Activated CD4-positive, alpha-beta T cell treated with anti-CD3 and anti-CD28 coated beads, Interleukin-2, amount 50 U/mL, for 16 hours (primary cell): ENCODE measurements around the gene NFATC1.

Experiments
- DNase-seq: peaks from one replicate; pipeline ENCODE4 v3.0.0-alpha.2; 2020

The NFATC1 gene

GRCh38 chr18:79564441-79564840 is 168.7 kb downstream of the NFATC1 start:
- DNase-seq = no peak

DNA sequence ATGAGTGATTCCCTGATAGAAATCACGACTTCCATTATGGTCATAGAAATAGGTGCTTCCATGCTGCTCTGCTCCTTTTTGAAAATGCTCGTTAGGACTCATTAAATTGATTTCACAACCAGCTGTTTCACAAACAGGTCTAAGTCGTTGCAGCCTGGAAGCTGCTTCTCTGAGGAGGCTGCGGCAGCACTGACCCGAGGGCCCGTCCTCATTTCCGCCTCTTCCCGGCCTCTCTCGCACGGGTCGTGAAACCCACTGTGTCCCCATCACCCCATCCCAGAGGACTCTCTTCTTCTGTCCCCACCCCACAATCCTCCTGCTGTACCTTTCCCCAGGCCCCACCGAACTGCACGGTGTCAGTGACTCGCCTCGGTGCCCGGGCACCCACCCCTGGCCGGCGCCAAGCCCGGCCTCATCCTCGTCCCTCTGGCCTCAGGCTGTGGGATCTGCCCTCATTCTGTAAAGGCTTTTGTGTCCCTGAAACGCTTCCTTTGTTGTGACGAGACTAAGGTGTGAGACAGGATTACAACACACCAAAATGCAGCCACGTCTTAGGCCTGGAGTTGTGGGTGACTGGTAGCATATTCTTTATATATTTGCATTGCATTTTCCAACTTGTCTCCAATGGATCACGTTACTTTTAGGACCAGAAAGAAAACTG is 171.2 kb downstream of the NFATC1 start:
- DNase-seq = no peak

GRCh38 chr18:79567481-79568147 is 171.9 kb downstream of the NFATC1 start:
- DNase-seq = no peak

GRCh38 chr18:79568543-79569205 is 172.9 kb downstream of the NFATC1 start:
- DNase-seq = no peak

DNA sequence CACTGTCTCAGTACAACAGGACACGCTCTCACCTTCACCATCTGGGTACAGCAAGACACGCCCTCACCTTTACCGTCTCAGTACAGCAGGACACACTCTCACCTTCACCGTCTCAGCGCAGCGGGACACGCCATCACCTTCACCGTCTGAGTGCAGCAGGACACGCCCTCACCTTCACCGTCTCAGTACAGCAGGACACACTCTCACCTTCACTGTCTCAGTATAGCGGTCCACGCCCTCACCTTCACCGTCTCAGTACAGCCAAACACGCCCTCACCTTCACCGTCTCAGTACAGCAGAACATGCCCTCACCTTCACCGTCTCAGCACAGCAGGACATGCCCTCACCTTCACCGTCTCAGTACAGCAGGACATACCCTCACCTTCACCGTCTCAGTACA is 174.0 kb downstream of the NFATC1 start:
- DNase-seq = no peak

GRCh38 chr18:79570266-79571201 is 174.8 kb downstream of the NFATC1 start:
- no peak for DNase-seq

- no peak for DNase-seq
These were observed 175.7 kb downstream of the NFATC1 start for GRCh38 chr18:79571211-79572092.

- DNase-seq = no peak
These were observed 176.5 kb downstream of the NFATC1 start for GRCh38 chr18:79572093-79572780.

GRCh38 chr18:79572848-79573451 is 177.2 kb downstream of the NFATC1 start:
- DNase-seq = no peak

- DNase-seq = no peak
These were observed 178.3 kb downstream of the NFATC1 start for GRCh38 chr18:79573921-79574491.

- no peak for DNase-seq
These were observed 179.3 kb downstream of the NFATC1 start for GRCh38 chr18:79574938-79575525.

GRCh38 chr18:79575891-79576685 is 180.4 kb downstream of the NFATC1 start:
- DNase-seq = no peak

DNA sequence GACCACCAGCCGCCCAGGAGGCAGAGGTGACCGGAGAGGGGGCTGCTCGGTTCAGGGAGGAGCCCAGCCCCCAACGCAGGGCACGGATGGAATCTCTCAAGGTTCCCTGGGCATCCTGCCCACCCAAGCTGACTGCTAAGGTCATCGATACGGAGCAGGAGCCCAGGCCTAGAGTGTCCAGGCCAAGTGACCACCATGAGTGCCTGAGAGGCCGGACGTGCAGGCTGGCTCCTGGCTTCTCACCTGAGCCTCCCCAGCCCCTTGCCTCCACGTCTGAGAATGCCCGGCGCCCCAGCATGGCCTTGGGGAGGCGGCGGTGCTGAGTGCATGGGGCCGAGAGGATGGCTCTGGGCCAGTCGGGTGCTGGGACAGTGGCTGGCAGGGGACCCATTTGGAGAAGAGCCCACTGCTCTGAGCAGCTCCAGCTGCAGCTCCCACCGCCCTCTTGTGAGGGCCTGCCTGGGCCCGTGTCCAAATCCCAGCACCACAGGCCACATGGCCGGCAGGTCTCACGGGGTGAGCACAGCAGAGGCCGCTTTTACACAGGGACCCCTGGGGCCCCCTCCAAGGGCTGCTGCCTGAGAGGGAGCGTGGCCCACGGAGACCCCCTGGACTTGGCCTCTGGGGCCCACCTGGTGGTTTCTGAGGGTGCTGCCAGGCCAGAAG is 181.1 kb downstream of the NFATC1 start:
- no peak for DNase-seq

DNA sequence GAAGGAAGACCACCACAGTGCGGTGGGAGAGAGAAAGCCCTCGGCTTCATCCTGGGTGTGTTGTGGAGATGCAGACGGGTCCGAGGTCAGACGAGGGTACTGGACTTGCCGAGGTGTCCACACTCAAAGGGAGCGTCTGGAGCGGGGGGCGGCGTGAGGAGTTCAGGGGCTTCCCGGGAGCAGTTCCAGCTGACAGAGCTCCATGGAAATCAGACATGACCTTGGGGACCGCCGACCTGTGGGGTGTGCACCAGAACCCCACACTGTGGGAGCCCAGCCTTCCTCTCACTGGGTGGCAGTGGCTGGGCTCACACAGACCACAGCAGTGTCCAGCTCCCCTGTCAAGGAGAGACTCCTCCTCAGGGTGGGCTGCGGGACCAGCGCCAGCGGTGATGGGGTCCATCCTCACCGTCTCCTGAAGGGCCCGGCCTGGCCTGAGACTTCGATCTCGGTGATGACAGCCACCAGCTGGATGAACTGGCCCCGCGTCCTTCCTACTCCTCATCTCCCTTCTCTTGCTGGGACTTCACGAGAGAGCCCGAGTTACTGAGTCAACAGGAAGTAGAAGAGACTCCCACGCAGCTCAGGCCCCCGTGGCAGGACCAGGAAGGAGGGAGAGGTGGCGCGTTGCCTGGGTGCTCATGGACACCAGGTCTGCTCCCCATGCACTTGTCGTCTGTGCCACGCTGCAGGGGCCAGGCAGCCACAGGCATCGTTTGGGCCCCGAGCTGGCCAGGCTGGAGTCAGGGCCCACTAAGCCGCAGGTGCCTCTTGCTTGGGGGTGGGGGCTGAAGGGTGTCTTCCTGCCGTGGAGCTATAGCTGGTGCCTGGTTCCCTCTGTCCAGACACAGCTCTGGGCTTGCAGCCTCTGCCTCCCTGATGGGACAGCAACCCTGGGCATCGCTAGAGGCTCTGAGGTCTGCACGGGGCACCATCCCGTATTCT is 182.0 kb downstream of the NFATC1 start:
- no peak for DNase-seq

DNA sequence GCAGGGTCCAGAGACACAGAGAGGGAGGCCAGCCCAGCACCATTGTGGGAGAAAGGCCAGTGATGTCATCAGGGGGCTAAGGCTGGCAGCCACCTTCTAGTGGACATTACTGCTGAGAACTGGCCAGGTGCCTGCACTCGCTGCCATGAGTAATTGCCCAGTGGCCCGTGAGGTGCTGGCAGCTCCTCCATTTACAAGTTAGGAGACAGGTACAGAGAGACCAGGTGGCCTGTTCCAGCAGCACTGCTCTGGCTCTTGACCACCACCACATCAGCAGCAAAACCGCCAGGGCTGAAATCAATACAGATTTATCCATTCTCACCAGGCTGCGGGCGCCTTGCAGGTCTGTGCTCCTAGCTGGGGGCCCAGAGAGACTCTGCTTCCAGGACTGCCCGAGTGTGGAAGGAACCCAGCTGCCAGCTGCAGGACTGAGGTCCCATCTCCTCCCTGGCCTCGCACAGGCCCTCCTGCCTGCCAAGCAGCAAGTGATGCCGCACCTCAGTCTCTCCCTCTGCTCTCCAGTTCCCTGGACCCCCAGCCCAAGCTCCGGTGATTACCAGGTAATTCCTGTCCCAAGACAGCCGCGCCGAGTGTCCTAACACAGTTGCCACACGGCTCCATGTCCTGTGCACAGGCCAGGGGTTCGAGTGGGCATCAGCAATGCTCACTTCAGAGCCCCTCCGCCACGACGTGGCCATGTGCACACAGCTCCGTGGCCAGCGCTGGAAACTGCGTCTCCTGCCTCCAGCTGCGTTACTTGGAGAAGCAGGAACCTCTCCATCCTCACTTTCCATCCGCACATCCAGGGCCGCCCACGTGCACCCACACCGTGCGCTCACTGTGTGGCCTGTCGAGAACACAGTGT is 182.9 kb downstream of the NFATC1 start:
- no peak for DNase-seq
